ENCODE data around the gene CTSC.

The CTSC gene

GRCh38 chr11:88300888-88301487 lies 36.5 kb downstream of the CTSC start:
- Mint-ChIP-seq H3K4me3 (peak overlapping the region; percentile 71), H3K4me1 (peaks cover 20% of the 10 kb centered on the region), H3K9me3 (no peaks in the 10 kb centered on the region), H3K27me3 (no peaks in the 10 kb centered on the region), H3K36me3 (peaks cover 21% of the 10 kb centered on the region), H3K27ac (peak overlapping the region; percentile 89)
- DNase-seq (ENCODE audit: low spot score in 2 of 2) (no peak), ATAC-seq (ENCODE audit: low read depth) (peak; percentile 54)

- Mint-ChIP-seq H3K4me3 (no peak overlapping the region), H3K27ac (peak overlapping the region; percentile 45), H3K4me1 (peaks cover 15% of the 10 kb centered on the region), H3K36me3 (peaks cover 25% of the 10 kb centered on the region), H3K27me3 (no peaks in the 10 kb centered on the region), H3K9me3 (no peaks in the 10 kb centered on the region)
- no peak for DNase-seq (ENCODE audit: low spot score in 2 of 2)
- ATAC-seq (ENCODE audit: low read depth), result no peak
Measured at GRCh38 chr11:88297863-88298262, 39.7 kb downstream of the CTSC start.

GRCh38 chr11:88297421-88297820 lies 40.1 kb downstream of the CTSC start:
- H3K4me1 Mint-ChIP-seq, result peaks cover 15% of the 10 kb centered on the region
- no peaks in the 10 kb centered on the region for H3K9me3 Mint-ChIP-seq
- peaks cover 28% of the 10 kb centered on the region for H3K36me3 Mint-ChIP-seq
- ATAC-seq (ENCODE audit: low read depth) (no peak), DNase-seq (ENCODE audit: low spot score in 2 of 2) (no peak)
- no peak overlapping the region for H3K4me3 Mint-ChIP-seq
- H3K27ac Mint-ChIP-seq, result peak overlapping the region; percentile 45
- H3K27me3 Mint-ChIP-seq, result no peaks in the 10 kb centered on the region

GRCh38 chr11:88295028-88295427 lies 42.5 kb downstream of the CTSC start:
- Mint-ChIP-seq H3K36me3 (peaks cover 32% of the 10 kb centered on the region), H3K27me3 (no peaks in the 10 kb centered on the region), H3K27ac (no peak overlapping the region)

GRCh38 chr11:88293931-88294330 lies 43.6 kb downstream of the CTSC start:
- no peak for ATAC-seq (ENCODE audit: low read depth)
- no peak overlapping the region for H3K4me3 Mint-ChIP-seq
- DNase-seq (ENCODE audit: low spot score in 2 of 2), result no peak
- H3K27ac Mint-ChIP-seq, result no peak overlapping the region
- no peaks in the 10 kb centered on the region for H3K9me3 Mint-ChIP-seq
- H3K27me3 Mint-ChIP-seq, result no peaks in the 10 kb centered on the region
- H3K36me3 Mint-ChIP-seq, result peaks cover 29% of the 10 kb centered on the region
- H3K4me1 Mint-ChIP-seq, result no peaks in the 10 kb centered on the region

More at GRCh38 chr11:88295028-88295427, 42.5 kb downstream of the CTSC start:
- ATAC-seq (ENCODE audit: low read depth) (no peak), DNase-seq (ENCODE audit: low spot score in 2 of 2) (no peak)
- no peaks in the 10 kb centered on the region for H3K9me3 Mint-ChIP-seq
- no peak overlapping the region for H3K4me3 Mint-ChIP-seq
- H3K4me1 Mint-ChIP-seq, result no peaks in the 10 kb centered on the region

GRCh38 chr11:88292171-88292843 lies 45.2 kb downstream of the CTSC start:
- no peak for DNase-seq (ENCODE audit: low spot score in 2 of 2)
- no peak overlapping the region for H3K27ac Mint-ChIP-seq
- no peaks in the 10 kb centered on the region for H3K4me1 Mint-ChIP-seq
- ATAC-seq (ENCODE audit: low read depth), result no peak
- no peaks in the 10 kb centered on the region for H3K9me3 Mint-ChIP-seq
- H3K27me3 Mint-ChIP-seq, result no peaks in the 10 kb centered on the region
- no peak overlapping the region for H3K4me3 Mint-ChIP-seq
- peaks cover 36% of the 10 kb centered on the region for H3K36me3 Mint-ChIP-seq

GRCh38 chr11:88288560-88288959 lies 49.0 kb downstream of the CTSC start:
- Mint-ChIP-seq H3K27me3 (no peaks in the 10 kb centered on the region), H3K9me3 (no peaks in the 10 kb centered on the region), H3K36me3 (peaks cover 26% of the 10 kb centered on the region), H3K27ac (no peak overlapping the region), H3K4me3 (no peak overlapping the region), H3K4me1 (no peaks in the 10 kb centered on the region)
- ATAC-seq (ENCODE audit: low read depth), result no peak
- no peak for DNase-seq (ENCODE audit: low spot score in 2 of 2)

- Mint-ChIP-seq H3K27me3 (no peaks in the 10 kb centered on the region), H3K27ac (no peak overlapping the region), H3K9me3 (no peaks in the 10 kb centered on the region), H3K4me1 (no peaks in the 10 kb centered on the region), H3K4me3 (no peak overlapping the region), H3K36me3 (peaks cover 16% of the 10 kb centered on the region)
- DNase-seq (ENCODE audit: low spot score in 2 of 2) (no peak), ATAC-seq (ENCODE audit: low read depth) (no peak)
Measured at GRCh38 chr11:88284336-88285050, 53.0 kb downstream of the CTSC start.

GRCh38 chr11:88282747-88283515 lies 54.6 kb downstream of the CTSC start:
- Mint-ChIP-seq H3K4me3 (no peak overlapping the region), H3K27ac (peak overlapping the region; percentile 25), H3K9me3 (peaks cover 2% of the 10 kb centered on the region), H3K27me3 (no peaks in the 10 kb centered on the region), H3K36me3 (peaks cover 9% of the 10 kb centered on the region), H3K4me1 (no peaks in the 10 kb centered on the region)
- no peak for DNase-seq (ENCODE audit: low spot score in 2 of 2)
- no peak for ATAC-seq (ENCODE audit: low read depth)

- Mint-ChIP-seq H3K4me3 (no peak overlapping the region), H3K27ac (no peak overlapping the region), H3K9me3 (peaks cover 2% of the 10 kb centered on the region), H3K4me1 (no peaks in the 10 kb centered on the region), H3K27me3 (no peaks in the 10 kb centered on the region), H3K36me3 (peaks cover 7% of the 10 kb centered on the region)
- no peak for DNase-seq (ENCODE audit: low spot score in 2 of 2)
- no peak for ATAC-seq (ENCODE audit: low read depth)
Measured at GRCh38 chr11:88281317-88281712, 56.2 kb downstream of the CTSC start.

GRCh38 chr11:88280673-88281316 lies 56.7 kb downstream of the CTSC start:
- no peak overlapping the region for H3K4me3 Mint-ChIP-seq
- H3K36me3 Mint-ChIP-seq, result peaks cover 7% of the 10 kb centered on the region
- DNase-seq (ENCODE audit: low spot score in 2 of 2) (no peak), ATAC-seq (ENCODE audit: low read depth) (no peak)
- no peak overlapping the region for H3K27ac Mint-ChIP-seq
- no peaks in the 10 kb centered on the region for H3K27me3 Mint-ChIP-seq
- no peaks in the 10 kb centered on the region for H3K4me1 Mint-ChIP-seq
- H3K9me3 Mint-ChIP-seq, result peaks cover 2% of the 10 kb centered on the region

- peaks cover 2% of the 10 kb centered on the region for H3K9me3 Mint-ChIP-seq
- no peaks in the 10 kb centered on the region for H3K4me1 Mint-ChIP-seq
- H3K36me3 Mint-ChIP-seq, result peaks cover 3% of the 10 kb centered on the region
- no peaks in the 10 kb centered on the region for H3K27me3 Mint-ChIP-seq
- no peak for DNase-seq (ENCODE audit: low spot score in 2 of 2)
- no peak for ATAC-seq (ENCODE audit: low read depth)
- no peak overlapping the region for H3K27ac Mint-ChIP-seq
- H3K4me3 Mint-ChIP-seq, result no peak overlapping the region
Measured at GRCh38 chr11:88277349-88277915, 60.1 kb downstream of the CTSC start.

- Mint-ChIP-seq H3K9me3 (peaks cover 2% of the 10 kb centered on the region), H3K27ac (no peak overlapping the region)
- no peak for ATAC-seq (ENCODE audit: low read depth)
Measured at GRCh38 chr11:88275636-88276035, 61.9 kb downstream of the CTSC start.

More at GRCh38 chr11:88275636-88276035, 61.9 kb downstream of the CTSC start:
- Mint-ChIP-seq H3K36me3 (peaks cover 4% of the 10 kb centered on the region), H3K4me3 (no peak overlapping the region), H3K27me3 (no peaks in the 10 kb centered on the region), H3K4me1 (no peaks in the 10 kb centered on the region)
- no peak for DNase-seq (ENCODE audit: low spot score in 2 of 2)

All from memory B cell (primary cell).